ENCODE results near the gene CCDC81.
"Not testable (repeated sequence)": the region's sequence is repeated elsewhere in the genome, so short reads cannot be mapped to it uniquely, and the experiment has no call there.

Gene CCDC81

GRCh38 chr11:86418513-86418912 is 43.8 kb downstream of the CCDC81 start:
- Histone ChIP-seq H3K36me3 (ENCODE audit: control insufficient read depth in 1 of 2, insufficient read depth in 2 of 2, low read length in 2 of 2) (no peaks in the 10 kb centered on the region), H3K27ac (ENCODE audit: low read length) (no peak overlapping the region), H3K4me3 (ENCODE audit: low read depth in 1 of 2, low read length in 2 of 2) (no peak overlapping the region), H3K4me1 (ENCODE audit: control insufficient read depth in 1 of 2, insufficient read depth in 2 of 2, low read length in 2 of 2) (peaks cover 0 to 5% of the 10 kb centered on the region in 2 donors), H3K9me3 (ENCODE audit: control insufficient read depth in 1 of 2, low read length in 2 of 2) (no peaks in the 10 kb centered on the region), H3K27me3 (ENCODE audit: low read depth, low read length) (no peaks in the 10 kb centered on the region)

GRCh38 chr11:86418917-86419316 is 44.2 kb downstream of the CCDC81 start:
- H3K27me3 ChIP-seq (ENCODE audit: low read depth, low read length): no peaks in the 10 kb centered on the region
- H3K27ac ChIP-seq (ENCODE audit: low read length): no peak overlapping the region
- no peak overlapping the region for H3K4me3 ChIP-seq (ENCODE audit: low read depth in 1 of 2, low read length in 2 of 2)
- H3K4me1 ChIP-seq (ENCODE audit: control insufficient read depth in 1 of 2, insufficient read depth in 2 of 2, low read length in 2 of 2): peaks cover 0 to 5% of the 10 kb centered on the region in 2 donors
- H3K9me3 ChIP-seq (ENCODE audit: control insufficient read depth in 1 of 2, low read length in 2 of 2): no peaks in the 10 kb centered on the region
- no peaks in the 10 kb centered on the region for H3K36me3 ChIP-seq (ENCODE audit: control insufficient read depth in 1 of 2, insufficient read depth in 2 of 2, low read length in 2 of 2)

GRCh38 chr11:86421946-86422345 is 47.3 kb downstream of the CCDC81 start:
- H3K9me3 ChIP-seq (ENCODE audit: control insufficient read depth in 1 of 2, low read length in 2 of 2): peaks cover 0 to 5% of the 10 kb centered on the region in 2 donors
- H3K4me3 ChIP-seq (ENCODE audit: low read depth in 1 of 2, low read length in 2 of 2): no peak overlapping the region
- H3K36me3 ChIP-seq (ENCODE audit: control insufficient read depth in 1 of 2, insufficient read depth in 2 of 2, low read length in 2 of 2): no peaks in the 10 kb centered on the region
- peaks cover 0 to 5% of the 10 kb centered on the region in 2 donors for H3K4me1 ChIP-seq (ENCODE audit: control insufficient read depth in 1 of 2, insufficient read depth in 2 of 2, low read length in 2 of 2)
- H3K27ac ChIP-seq (ENCODE audit: low read length): no peak overlapping the region
- no peaks in the 10 kb centered on the region for H3K27me3 ChIP-seq (ENCODE audit: low read depth, low read length)

GRCh38 chr11:86422371-86422770 is 47.7 kb downstream of the CCDC81 start:
- H3K4me3 ChIP-seq (ENCODE audit: low read depth in 1 of 2, low read length in 2 of 2): no peak overlapping the region
- no peaks in the 10 kb centered on the region for H3K27me3 ChIP-seq (ENCODE audit: low read depth, low read length)
- no peak overlapping the region for H3K27ac ChIP-seq (ENCODE audit: low read length)
- no peaks in the 10 kb centered on the region for H3K36me3 ChIP-seq (ENCODE audit: control insufficient read depth in 1 of 2, insufficient read depth in 2 of 2, low read length in 2 of 2)
- H3K4me1 ChIP-seq (ENCODE audit: control insufficient read depth in 1 of 2, insufficient read depth in 2 of 2, low read length in 2 of 2): peaks cover 0 to 5% of the 10 kb centered on the region in 2 donors
- H3K9me3 ChIP-seq (ENCODE audit: control insufficient read depth in 1 of 2, low read length in 2 of 2): peaks cover 0 to 5% of the 10 kb centered on the region in 2 donors

GRCh38 chr11:86423488-86423887 is 48.8 kb downstream of the CCDC81 start:
- not testable (repeated sequence) for H3K27ac ChIP-seq (ENCODE audit: low read length); H3K27me3 ChIP-seq (ENCODE audit: low read depth, low read length); H3K9me3 ChIP-seq (ENCODE audit: control insufficient read depth in 1 of 2, low read length in 2 of 2); H3K36me3 ChIP-seq (ENCODE audit: control insufficient read depth in 1 of 2, insufficient read depth in 2 of 2, low read length in 2 of 2); H3K4me1 ChIP-seq (ENCODE audit: control insufficient read depth in 1 of 2, insufficient read depth in 2 of 2, low read length in 2 of 2); H3K4me3 ChIP-seq (ENCODE audit: low read depth in 1 of 2, low read length in 2 of 2)

- no peaks in the 10 kb centered on the region for H3K27me3 ChIP-seq (ENCODE audit: low read depth, low read length)
- no peaks in the 10 kb centered on the region for H3K4me1 ChIP-seq (ENCODE audit: control insufficient read depth in 1 of 2, insufficient read depth in 2 of 2, low read length in 2 of 2)
- no peak overlapping the region for H3K27ac ChIP-seq (ENCODE audit: low read length)
- H3K4me3 ChIP-seq (ENCODE audit: low read depth in 1 of 2, low read length in 2 of 2): no peak overlapping the region
- H3K36me3 ChIP-seq (ENCODE audit: control insufficient read depth in 1 of 2, insufficient read depth in 2 of 2, low read length in 2 of 2): no peaks in the 10 kb centered on the region
- H3K9me3 ChIP-seq (ENCODE audit: control insufficient read depth in 1 of 2, low read length in 2 of 2): peaks cover 0 to 11% of the 10 kb centered on the region in 2 donors
These were observed 52.8 kb downstream of the CCDC81 start for GRCh38 chr11:86427441-86427840.

GRCh38 chr11:86431258-86431657 is 56.6 kb downstream of the CCDC81 start:
- no peak overlapping the region for H3K27ac ChIP-seq (ENCODE audit: low read length)
- H3K4me1 ChIP-seq (ENCODE audit: control insufficient read depth in 1 of 2, insufficient read depth in 2 of 2, low read length in 2 of 2): no peaks in the 10 kb centered on the region
- no peaks in the 10 kb centered on the region for H3K27me3 ChIP-seq (ENCODE audit: low read depth, low read length)
- no peak overlapping the region for H3K4me3 ChIP-seq (ENCODE audit: low read depth in 1 of 2, low read length in 2 of 2)
- H3K9me3 ChIP-seq (ENCODE audit: control insufficient read depth in 1 of 2, low read length in 2 of 2): peaks cover 0 to 11% of the 10 kb centered on the region in 2 donors
- no peaks in the 10 kb centered on the region for H3K36me3 ChIP-seq (ENCODE audit: control insufficient read depth in 1 of 2, insufficient read depth in 2 of 2, low read length in 2 of 2)

GRCh38 chr11:86433361-86434095 is 58.8 kb downstream of the CCDC81 start:
- not testable (repeated sequence) for H3K36me3 ChIP-seq (ENCODE audit: control insufficient read depth in 1 of 2, insufficient read depth in 2 of 2, low read length in 2 of 2); H3K9me3 ChIP-seq (ENCODE audit: control insufficient read depth in 1 of 2, low read length in 2 of 2); H3K4me1 ChIP-seq (ENCODE audit: control insufficient read depth in 1 of 2, insufficient read depth in 2 of 2, low read length in 2 of 2); H3K4me3 ChIP-seq (ENCODE audit: low read depth in 1 of 2, low read length in 2 of 2); H3K27me3 ChIP-seq (ENCODE audit: low read depth, low read length); H3K27ac ChIP-seq (ENCODE audit: low read length)

GRCh38 chr11:86435711-86436110 is 61.0 kb downstream of the CCDC81 start:
- H3K27ac ChIP-seq (ENCODE audit: low read length): no peak overlapping the region
- no peaks in the 10 kb centered on the region for H3K4me1 ChIP-seq (ENCODE audit: control insufficient read depth in 1 of 2, insufficient read depth in 2 of 2, low read length in 2 of 2)
- peaks cover 0 to 2% of the 10 kb centered on the region in 2 donors for H3K36me3 ChIP-seq (ENCODE audit: control insufficient read depth in 1 of 2, insufficient read depth in 2 of 2, low read length in 2 of 2)
- no peak overlapping the region for H3K4me3 ChIP-seq (ENCODE audit: low read depth in 1 of 2, low read length in 2 of 2)
- no peaks in the 10 kb centered on the region for H3K27me3 ChIP-seq (ENCODE audit: low read depth, low read length)
- no peaks in the 10 kb centered on the region for H3K9me3 ChIP-seq (ENCODE audit: control insufficient read depth in 1 of 2, low read length in 2 of 2)

- no peaks in the 10 kb centered on the region for H3K4me1 ChIP-seq (ENCODE audit: control insufficient read depth in 1 of 2, insufficient read depth in 2 of 2, low read length in 2 of 2)
These were observed 64.0 kb downstream of the CCDC81 start for GRCh38 chr11:86438685-86439084.

GRCh38 chr11:86440305-86440716 is 65.6 kb downstream of the CCDC81 start:
- Histone ChIP-seq H3K27ac (ENCODE audit: low read length) (peak overlapping the region; percentile 24), H3K4me1 (ENCODE audit: control insufficient read depth in 1 of 2, insufficient read depth in 2 of 2, low read length in 2 of 2) (no peaks in the 10 kb centered on the region), H3K36me3 (ENCODE audit: control insufficient read depth in 1 of 2, insufficient read depth in 2 of 2, low read length in 2 of 2) (peaks cover 0 to 39% of the 10 kb centered on the region in 2 donors), H3K27me3 (ENCODE audit: low read depth, low read length) (no peaks in the 10 kb centered on the region), H3K4me3 (ENCODE audit: low read depth in 1 of 2, low read length in 2 of 2) (no peak overlapping the region), H3K9me3 (ENCODE audit: control insufficient read depth in 1 of 2, low read length in 2 of 2) (no peaks in the 10 kb centered on the region)

More at GRCh38 chr11:86438685-86439084, 64.0 kb downstream of the CCDC81 start:
- no peaks in the 10 kb centered on the region for H3K9me3 ChIP-seq (ENCODE audit: control insufficient read depth in 1 of 2, low read length in 2 of 2)
- H3K27ac ChIP-seq (ENCODE audit: low read length): no peak overlapping the region
- H3K27me3 ChIP-seq (ENCODE audit: low read depth, low read length): no peaks in the 10 kb centered on the region
- H3K4me3 ChIP-seq (ENCODE audit: low read depth in 1 of 2, low read length in 2 of 2): no peak overlapping the region
- peaks cover 0 to 23% of the 10 kb centered on the region in 2 donors for H3K36me3 ChIP-seq (ENCODE audit: control insufficient read depth in 1 of 2, insufficient read depth in 2 of 2, low read length in 2 of 2)

GRCh38 chr11:86440843-86441242 is 66.2 kb downstream of the CCDC81 start:
- H3K27ac ChIP-seq (ENCODE audit: low read length): peak overlapping the region; percentile 24
- H3K4me3 ChIP-seq (ENCODE audit: low read depth in 1 of 2, low read length in 2 of 2): no peak overlapping the region
- no peaks in the 10 kb centered on the region for H3K27me3 ChIP-seq (ENCODE audit: low read depth, low read length)
- H3K9me3 ChIP-seq (ENCODE audit: control insufficient read depth in 1 of 2, low read length in 2 of 2): no peaks in the 10 kb centered on the region
- H3K36me3 ChIP-seq (ENCODE audit: control insufficient read depth in 1 of 2, insufficient read depth in 2 of 2, low read length in 2 of 2): peaks cover 0 to 45% of the 10 kb centered on the region in 2 donors
- no peaks in the 10 kb centered on the region for H3K4me1 ChIP-seq (ENCODE audit: control insufficient read depth in 1 of 2, insufficient read depth in 2 of 2, low read length in 2 of 2)

Data from muscle layer of duodenum (tissue), 2 donors.